GM18507 (cell line): ENCODE measurements around the gene LTA4H.

ENCODE experiments used
- DNase-seq: peaks from one replicate; pipeline ENCODE4 v3.0.0; 2011; ENCODE audit warnings: low read depth; ENCODE audit not compliant: insufficient read length; ENCODE audit errors: extremely low spot score
- FAIRE-seq: peaks from 2 replicates; lab custom pipeline; 2011; peaks lifted over from hg19 to GRCh38; lab: Jason Lieb, UNC

Gene LTA4H

DNA sequence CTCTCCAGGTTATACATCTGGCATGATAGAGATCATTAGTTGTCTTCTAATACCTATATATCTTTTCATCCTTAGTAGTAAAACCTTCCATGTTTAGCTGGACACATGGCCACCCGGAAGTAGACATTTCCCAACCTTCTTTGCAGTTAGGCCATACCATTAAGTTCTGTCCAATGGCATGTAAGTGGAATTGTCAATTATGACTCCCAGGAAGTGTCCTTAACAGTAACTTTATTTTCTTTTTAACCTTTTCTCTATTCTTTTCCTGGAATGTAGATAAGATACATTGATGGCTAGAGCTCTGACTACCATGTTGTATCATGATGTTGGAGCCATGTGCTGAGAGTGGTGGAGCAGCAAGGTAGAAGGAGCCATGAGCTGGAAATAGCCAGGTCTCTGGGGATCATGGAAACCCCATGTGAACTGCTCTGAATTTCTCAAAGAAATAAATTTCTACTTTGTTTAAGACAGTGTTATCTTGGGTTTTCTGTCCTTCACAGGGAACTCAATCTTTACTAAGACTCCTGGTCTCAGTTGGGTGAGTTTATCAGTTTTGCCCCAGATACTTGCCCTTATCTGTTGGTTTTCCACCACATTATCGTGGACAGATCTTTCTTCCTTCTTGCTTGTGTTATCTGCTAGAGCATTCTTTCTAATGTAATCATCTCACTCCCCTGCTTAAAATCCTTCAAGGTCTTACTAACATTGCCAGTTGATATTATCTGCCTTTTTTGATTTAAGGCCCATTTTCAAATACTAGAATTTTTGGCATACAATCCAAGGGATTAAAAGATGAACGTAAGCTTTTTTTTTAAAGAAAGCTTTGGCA is 5.1 kb upstream of the LTA4H start:
- DNase-seq: no peak
- FAIRE-seq: no peak

DNA sequence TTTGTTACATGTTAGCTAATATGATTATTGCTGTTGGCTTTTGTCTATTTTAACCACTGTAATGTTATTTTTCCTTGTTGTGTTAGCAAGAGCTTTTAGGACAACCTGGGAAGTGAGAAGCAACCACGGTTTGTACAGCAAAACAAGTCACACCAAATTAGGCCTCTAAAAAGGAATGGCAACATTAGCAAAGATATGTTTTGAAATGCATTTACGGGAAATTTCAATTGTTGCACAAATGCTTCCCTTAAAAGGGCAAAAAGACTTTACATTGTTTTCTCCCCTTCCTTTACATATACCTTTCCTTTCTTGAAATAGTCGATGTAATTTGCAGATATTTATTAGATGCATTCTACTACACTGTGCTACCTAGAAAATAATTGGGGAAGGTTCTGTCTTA is 4.1 kb upstream of the LTA4H start:
- no peak for FAIRE-seq
- DNase-seq: no peak

DNA sequence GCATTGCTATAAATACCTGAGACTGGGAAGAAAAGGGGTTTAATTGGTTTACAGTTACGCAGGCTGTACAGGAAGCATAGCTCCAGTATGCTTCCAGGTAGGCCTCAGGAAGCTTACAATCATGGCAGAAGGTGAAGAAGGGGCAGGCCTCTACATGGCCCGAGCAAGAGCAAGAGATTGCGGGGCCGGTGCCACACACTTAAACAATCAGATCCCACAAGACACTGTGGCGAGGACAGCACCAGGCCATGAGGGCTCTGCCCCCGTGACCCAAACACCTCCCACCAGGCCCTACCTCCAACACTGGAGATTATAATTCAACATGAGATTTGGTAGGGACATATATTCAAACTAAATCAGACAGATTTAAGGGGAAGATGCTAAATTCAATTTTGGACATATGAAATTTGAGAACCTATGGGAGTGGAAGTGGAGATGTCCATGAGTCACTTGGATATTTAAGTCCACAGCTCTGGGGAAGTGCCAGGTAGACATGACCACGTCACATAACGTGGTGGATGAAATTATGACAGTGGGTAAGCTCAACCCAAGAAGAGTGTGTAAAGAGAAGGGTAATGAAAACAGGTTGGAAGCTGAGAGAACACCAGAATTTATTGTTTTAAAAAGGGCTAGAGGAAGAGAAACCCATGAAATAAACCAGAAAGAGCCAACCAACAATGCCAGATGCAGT is 1.5 kb upstream of the LTA4H start:
- no peak for DNase-seq
- no peak for FAIRE-seq

DNA sequence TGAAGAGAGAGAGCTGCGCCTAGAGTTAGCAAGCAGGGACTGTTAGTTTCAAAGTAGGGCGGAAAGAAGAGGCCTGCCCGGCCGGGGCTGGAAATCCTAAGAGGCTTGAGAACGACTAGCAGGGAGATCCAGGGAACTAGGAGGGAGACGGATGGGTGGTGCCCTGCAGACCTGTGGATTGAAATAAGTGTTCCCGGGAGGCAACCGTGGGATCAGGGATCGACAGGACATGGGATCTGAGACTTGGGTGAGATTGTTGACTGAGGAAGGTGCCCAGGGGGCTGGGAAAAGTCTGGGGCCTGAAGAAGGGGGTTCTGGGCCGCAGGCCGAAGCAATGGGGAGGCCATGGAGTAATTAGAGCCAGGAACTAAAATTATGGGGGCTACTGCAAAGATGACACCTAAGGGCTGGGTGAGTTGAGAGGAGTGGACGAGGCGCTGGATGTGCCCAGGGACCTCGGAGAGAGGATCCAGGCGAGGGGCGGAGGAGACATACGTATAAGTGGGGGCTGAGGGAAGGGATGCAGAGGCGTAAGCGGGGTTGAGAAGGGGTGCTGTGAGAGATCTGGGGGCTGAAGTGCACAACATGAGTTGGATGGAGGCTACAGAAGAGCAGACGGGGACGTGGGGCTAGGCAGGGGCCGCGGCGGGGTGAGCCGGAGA is 635 bp downstream of the LTA4H start:
- DNase-seq (no peak), FAIRE-seq (no peak)

DNA sequence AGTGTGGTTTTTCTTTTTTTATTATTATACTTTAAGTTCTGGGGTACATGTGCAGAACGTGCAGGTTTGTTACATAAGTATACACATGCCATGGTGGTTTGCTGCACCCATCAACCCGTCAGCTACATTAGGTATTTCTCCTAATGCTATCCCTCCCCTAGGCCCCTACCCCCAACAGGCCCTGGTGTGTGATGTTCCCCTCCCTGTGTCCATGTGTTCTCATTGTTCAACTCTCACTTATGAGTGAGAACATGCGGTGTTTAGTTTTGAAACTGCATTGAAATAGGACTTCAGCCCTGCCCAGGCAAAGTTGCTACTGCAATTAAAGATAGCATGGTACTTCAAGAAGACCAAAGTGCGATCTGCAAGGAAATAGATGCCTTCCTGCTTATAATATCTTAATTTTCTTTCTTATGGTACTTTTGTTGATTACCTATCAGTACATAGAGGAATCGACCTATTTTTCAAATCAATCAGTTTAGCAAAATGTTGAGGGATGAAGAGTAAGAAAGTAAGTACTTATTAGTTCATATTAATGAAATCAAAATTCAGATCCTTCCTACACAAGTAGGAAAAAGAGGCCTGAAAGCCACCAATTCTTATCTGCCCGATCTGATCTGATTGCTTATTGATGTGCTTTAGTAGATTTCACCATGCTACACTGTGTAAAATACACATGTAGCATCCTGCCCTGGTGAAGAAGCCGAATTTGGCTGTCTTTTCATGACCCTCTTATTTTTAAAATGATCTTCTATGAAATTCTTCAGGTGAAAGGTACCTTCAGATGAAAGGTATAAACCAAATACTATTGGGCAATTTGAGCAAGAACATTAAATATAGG is 1.6 kb downstream of the LTA4H start:
- no peak for FAIRE-seq

DNA sequence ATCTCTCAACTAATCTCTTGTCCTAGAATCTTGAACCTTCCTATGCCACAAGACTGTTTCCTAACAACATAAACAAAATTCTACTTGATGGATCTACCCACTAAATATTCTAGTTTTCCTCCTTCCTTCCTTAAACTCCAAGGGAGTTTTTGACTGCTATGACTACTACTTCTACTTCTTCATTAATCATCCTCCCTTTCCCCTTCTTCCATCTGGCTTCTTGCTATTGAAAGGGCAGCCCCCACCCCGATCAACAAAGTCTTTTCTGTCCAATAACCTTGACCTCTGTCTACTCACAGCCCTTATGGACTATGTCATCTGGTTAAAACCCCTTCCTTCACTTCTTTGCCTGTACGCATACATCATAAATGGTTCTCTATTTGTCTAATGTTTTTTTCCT is 5.6 kb downstream of the LTA4H start:
- DNase-seq: no peak
- no peak for FAIRE-seq

More for the DNA sequence above, 1.6 kb downstream of the LTA4H start:
- no peak for DNase-seq

DNA sequence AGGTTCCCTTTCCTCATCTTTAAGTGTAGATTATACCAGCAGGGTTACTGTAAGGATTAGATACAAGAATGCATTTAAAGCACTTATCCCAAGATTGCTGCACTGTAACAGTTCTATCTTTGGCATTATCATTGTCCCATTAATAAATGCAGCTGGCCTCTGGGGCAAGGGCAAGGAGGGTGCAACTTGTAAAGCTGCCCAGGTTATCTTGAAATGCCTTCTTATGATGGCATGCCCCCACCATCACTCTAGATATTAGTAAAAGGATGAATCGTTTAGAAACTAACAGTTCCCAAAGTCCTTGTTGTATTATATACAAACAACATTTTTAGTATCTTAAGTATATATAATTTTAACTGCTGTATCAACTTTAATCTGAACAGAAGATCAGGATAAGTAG is 6.8 kb downstream of the LTA4H start:
- DNase-seq (no peak), FAIRE-seq (no peak)

DNA sequence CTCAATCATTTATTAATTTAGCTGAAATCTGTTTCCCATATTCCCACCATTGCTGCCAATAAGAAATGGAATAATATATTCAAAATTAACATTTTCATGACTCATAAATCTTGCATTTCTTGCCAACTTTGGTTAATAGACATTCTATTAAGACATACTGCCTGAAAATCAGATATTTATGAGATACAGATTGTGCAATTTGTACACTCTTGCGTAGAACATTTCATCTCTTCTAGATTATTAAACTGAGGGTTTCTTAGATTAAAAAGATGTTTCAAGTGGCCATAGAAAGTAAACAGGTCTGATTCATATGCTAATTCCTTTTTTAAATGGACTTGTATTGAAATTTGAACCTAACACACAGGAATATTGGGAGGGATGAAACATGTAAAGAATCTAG is 9.1 kb downstream of the LTA4H start:
- FAIRE-seq (no peak), DNase-seq (no peak)

DNA sequence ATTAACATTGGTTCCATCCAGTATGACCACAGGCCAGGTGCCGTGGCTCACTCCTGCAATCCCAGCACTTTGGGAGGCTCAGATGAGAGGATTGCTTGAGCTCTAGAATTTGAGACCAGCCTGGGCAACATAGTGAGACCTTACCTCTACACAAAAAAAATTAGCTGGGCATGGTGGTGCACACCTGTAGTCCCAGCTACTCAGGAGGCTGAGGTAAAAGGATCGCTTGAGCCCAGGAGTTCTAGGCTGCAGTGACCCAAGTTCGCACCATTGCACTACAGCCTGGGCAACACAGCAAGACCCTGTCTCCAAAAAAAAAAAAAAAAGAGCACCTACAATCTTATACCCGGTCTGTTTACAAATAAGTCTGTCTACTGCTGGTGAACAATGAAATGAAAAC is 9.9 kb downstream of the LTA4H start:
- DNase-seq (no peak), FAIRE-seq (no peak)

DNA sequence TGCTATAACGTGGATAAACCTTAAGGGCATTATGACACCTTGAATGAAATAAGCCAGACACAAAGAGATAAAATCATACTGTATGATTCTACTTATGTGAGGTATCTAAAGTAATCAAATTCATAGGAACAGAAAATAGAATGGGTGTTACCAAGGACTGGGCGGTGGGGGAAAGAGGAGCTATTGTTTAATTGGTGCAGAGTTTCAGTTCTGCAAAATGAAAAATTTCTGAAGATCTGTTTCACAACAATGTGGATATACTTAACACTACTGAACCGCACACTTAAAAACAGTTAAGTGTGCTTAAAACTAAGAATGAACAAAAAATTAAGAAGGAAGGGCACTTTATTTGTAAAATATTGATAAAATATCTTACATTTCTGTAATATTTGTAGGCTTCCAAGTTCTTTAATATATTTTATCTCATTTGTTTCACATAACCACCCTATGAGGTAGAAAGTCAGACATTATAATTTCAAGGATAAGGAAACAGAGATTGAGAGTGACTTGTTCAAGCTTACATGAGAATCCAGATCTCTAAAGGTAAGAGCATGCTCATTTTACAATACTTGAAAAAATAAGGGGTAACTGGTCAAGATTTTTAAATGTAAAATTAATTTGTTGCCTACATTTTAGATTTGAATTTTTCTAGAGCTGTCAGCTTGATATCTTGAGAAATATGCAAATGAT is 14.9 kb downstream of the LTA4H start:
- FAIRE-seq (peak; percentile 81), DNase-seq (no peak)

DNA sequence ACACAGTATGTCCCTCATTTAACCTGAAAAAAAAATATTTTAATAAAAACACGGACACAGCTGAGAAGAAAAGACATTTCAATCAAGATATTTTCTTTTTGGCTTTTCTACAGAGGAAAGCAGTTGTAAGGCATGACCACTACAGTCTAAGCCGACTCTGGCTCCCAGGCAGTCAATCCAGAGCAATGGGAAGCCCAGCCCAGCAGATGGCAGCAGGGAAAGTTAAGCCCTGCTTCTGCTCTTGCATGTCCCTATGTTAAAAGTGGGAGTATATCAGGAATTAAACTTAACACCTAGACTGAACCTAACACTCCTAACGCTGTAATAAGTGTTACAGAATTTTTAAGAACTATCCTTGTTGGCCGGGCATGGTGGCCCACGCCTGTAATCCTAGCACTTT is 19.7 kb downstream of the LTA4H start:
- FAIRE-seq (no peak), DNase-seq (no peak)

DNA sequence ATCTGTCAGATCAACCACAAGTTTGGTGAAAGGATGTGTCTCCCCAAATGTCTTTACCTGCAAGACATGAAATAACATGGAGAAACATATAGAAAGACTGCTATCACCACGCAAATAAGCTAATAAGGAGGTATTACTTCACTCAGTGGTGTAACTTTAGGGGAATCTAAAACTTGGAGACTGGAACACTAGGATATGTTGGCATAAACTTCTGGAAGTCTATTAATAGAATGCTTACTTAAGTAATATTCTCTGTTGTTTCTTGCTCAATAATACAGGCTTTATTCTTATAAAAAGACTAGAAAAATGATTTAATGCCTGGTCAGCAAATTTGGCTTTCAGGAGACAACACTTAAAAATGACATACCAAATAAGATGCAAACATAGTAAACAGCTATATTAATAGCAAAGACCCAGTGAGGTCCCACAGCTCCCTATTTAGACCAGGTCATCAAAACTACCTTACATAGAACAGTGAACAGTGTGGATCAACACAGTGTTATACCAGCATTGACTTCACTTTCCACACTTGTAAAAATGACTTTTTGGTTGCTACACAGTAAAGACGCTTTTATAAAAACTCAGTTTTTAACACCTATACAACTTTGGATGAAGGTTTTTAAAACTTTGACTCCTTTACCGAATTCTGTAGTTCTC is 20.3 kb downstream of the LTA4H start:
- no peak for FAIRE-seq
- DNase-seq: no peak

DNA sequence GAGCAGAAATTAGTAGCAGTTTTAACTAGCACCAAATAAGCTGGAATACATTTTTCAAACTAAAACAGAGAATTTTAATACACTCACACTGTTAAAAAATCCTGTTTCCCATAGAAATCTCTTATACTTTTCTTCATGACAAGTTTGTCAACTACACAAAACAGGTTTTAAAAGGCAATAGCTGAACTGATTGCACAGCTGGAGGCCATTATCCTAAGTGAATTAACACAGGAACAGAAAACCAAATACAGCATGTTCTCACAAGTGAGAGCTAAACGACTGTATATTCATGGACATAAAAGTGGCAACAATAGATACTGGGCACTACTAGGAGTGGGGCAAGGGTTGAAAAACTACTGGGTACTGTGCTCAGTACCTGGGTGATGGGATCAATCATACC is 27.7 kb downstream of the LTA4H start:
- FAIRE-seq (no peak), DNase-seq (no peak)

DNA sequence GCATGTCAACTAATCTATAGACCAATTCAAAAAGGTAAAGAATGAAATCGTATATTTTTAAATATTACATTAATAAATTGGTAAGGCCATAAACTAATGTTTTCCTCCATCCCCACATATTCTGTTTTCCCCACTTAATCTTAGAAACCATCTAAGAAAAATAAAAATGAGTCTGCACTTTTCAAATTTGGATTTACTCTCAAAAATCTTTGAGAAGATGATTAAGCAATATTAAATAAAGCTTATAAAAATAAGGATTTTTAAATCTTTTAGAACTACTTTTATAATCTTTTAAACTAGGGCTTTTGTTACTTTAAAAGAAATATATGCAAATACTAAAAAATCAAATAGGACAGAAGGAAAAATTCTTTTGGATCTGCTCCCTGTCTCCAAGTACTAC is 28.7 kb downstream of the LTA4H start:
- DNase-seq (no peak), FAIRE-seq (no peak)

DNA sequence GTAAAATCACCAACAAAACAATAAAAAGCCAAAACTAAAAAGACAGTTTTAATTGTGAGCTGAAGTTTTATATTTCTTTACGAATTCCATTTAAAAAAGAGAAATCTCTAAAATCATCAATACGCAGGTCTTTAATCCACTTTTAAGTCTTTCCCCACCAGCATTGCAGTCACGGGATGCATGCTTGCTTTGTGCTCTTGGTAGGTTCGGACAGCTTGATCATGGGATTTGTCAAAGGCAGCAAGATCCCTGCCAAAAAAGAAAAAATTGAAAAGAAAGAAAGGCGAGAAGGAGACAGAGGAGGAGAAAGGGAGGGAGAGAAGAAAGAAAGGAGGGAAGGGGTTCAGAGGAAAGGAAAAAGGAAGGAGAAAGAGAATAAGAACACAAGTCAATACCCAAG is 34.5 kb downstream of the LTA4H start:
- DNase-seq (no peak), FAIRE-seq (no peak)

DNA sequence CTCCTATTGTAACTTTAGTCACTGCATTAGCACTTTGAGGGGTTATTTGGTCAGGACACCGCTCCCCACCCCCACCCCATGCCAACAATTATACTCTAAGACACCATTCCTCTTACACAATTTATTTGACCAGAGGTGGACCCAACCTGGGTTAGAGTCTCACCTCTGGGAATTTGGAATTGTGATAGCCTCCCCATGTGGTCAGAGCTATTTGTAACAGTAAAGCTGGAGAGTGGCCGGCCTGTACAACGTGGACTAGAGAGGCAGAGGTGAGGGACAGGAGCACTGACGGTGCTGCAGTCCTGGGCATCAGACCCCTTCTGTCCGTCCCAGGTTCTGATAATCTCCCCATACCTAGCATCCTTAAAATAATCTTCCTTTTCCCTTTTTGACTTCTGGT is 35.9 kb downstream of the LTA4H start:
- FAIRE-seq (no peak), DNase-seq (no peak)

DNA sequence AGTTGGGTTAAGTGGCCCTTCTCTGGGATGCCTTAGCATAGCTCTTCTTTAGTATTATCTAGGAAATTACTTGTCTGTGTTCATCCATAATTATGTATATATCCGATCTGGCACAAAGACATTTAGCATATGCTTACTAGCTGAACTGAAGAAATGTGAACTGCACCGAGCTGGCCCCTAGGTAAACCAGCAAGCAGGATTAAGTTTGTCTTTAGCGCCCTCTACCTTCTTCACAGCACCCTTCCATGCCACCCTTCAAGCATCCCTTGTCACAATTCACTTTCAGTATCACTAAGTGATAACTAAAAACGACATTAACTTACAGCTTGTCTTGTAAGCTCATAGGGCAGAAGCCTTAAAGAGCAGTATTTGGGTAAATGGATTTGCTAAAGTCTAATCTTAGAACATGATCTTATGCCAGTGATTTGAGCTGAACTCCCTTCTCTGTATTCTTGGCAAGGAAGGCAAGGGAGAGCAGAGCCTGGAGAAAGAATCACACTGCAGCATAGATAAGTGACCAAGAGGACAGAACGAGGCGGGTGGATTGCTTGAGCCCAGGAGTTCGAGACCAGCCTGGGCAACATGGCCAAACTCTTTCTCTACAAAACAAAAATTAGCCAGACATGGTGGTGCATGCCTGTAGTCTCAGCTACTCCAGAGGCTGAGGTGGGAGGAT is 36.6 kb downstream of the LTA4H start:
- FAIRE-seq (peak; percentile 78), DNase-seq (peak; percentile 17)

DNA sequence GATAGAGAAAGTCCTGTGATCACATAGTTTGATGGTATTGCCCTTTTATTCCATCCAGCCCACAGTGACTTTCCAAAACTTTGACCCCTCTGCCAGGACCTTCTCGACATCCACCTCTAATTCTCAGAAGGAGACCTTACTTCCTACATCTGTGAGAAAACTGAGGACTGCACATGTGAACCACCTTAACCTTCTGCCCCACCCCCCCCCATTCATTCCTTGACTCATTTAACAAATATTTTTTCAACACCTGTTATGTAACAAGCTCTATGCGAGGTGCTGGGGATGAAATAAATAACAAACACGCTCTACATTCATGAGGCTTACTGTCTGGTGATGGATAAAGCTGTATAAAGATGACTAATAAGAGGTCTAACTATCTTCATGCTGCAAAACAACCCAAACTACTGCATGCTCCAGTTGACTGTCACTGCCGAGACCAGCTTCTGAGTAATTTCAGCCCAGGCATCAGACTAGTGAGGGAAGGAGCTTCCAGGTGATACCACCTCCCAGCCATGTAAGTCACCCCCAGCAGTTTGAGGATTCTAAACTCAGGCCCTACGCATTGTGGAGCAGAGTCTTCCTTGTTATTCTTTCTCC is 37.4 kb downstream of the LTA4H start:
- DNase-seq: no peak
- no peak for FAIRE-seq
